ENCODE data around the gene UTP11.
A peak's percentile ranks its signal among the peaks of the same experiment; 100 is the strongest.
"Not testable (repeated sequence)": the region's sequence is repeated elsewhere in the genome, so short reads cannot be mapped to it uniquely, and the experiment has no call there.

Gene UTP11

GRCh38 chr1:38012363-38013226, at the start of gene UTP11:
Gene UTP11, plus strand, starts transcription at chr1:38012734. Its CDS starts 69 bp downstream, at chr1:38012803.
- POLR2A ChIA-PET: interaction anchor here (0.8 to 5.3 kb wide), 10 partner anchors 10 to 773 kb away, joined by 3 to 35 read pairs (median 6); partner anchors contain the start of genes MTF1 and SF3A3
- peak; percentile 93 for DNase-seq (ENCODE audit: extremely low spot score)
- TF ChIP-seq PKNOX1 (IDR thresholded peaks at IDR 0.05): peak; percentile 82
- TF ChIP-seq L3MBTL2 (conservative IDR thresholded peaks at IDR 0.05): peak; percentile 100
- TF ChIP-seq ELF4 (IDR thresholded peaks at IDR 0.05): peak; percentile 75
- TF ChIP-seq FOXM1 (IDR thresholded peaks at IDR 0.05; ENCODE audit: borderline replicate concordance): no peak
- TF ChIP-seq SUZ12 (IDR thresholded peaks at IDR 0.05): no peak
- TF ChIP-seq BHLHE40 (IDR thresholded peaks at IDR 0.05; ENCODE audit: borderline replicate concordance): no peak
- no peak for TF ChIP-seq LEF1 (IDR thresholded peaks at IDR 0.05; ENCODE audit: borderline replicate concordance)
- TF ChIP-seq TARDBP (IDR thresholded peaks at IDR 0.05): no peak
- TF ChIP-seq ZNF384 (IDR thresholded peaks at IDR 0.05): no peak
- no peak for TF ChIP-seq ARNT (IDR thresholded peaks at IDR 0.05)
- no peak for TF ChIP-seq HDGF (IDR thresholded peaks at IDR 0.05; ENCODE audit: borderline replicate concordance)
- peak; percentile 52; the same call in 1 of the 2 replicates for TF ChIP-seq NFRKB (IDR thresholded peaks at IDR 0.05)
- no peak for TF ChIP-seq FOXA1 (IDR thresholded peaks at IDR 0.05)
- TF ChIP-seq SP1 (IDR thresholded peaks at IDR 0.05): no peak
- no peak for TF ChIP-seq FOXK2 (IDR thresholded peaks at IDR 0.05)
- CTCF ChIA-PET: no interaction called here

GRCh38 chr1:37964106-37964505, 48.4 kb upstream of the UTP11 start:
- DNase-seq (ENCODE audit: extremely low spot score); CTCF ChIA-PET; POLR2A ChIA-PET: not testable (repeated sequence)

GRCh38 chr1:37965301-37965700, 47.2 kb upstream of the UTP11 start:
- TF ChIP-seq FOXM1 (IDR thresholded peaks at IDR 0.05; ENCODE audit: borderline replicate concordance): no peak
- TF ChIP-seq BHLHE40 (IDR thresholded peaks at IDR 0.05; ENCODE audit: borderline replicate concordance): no peak
- no peak for TF ChIP-seq FOXA1 (IDR thresholded peaks at IDR 0.05)
- no peak for TF ChIP-seq LEF1 (IDR thresholded peaks at IDR 0.05; ENCODE audit: borderline replicate concordance)
- TF ChIP-seq ZNF384 (IDR thresholded peaks at IDR 0.05): no peak
- TF ChIP-seq SP1 (IDR thresholded peaks at IDR 0.05): no peak
- TF ChIP-seq CTBP1 (IDR thresholded peaks at IDR 0.05; ENCODE audit: borderline replicate concordance): no peak
- no peak for TF ChIP-seq NFRKB (IDR thresholded peaks at IDR 0.05)
- TF ChIP-seq L3MBTL2 (conservative IDR thresholded peaks at IDR 0.05): no peak
- TF ChIP-seq ARNT (IDR thresholded peaks at IDR 0.05): no peak
- TF ChIP-seq PKNOX1 (IDR thresholded peaks at IDR 0.05): no peak
- no peak for TF ChIP-seq HDGF (IDR thresholded peaks at IDR 0.05; ENCODE audit: borderline replicate concordance)
- no peak for TF ChIP-seq SUZ12 (IDR thresholded peaks at IDR 0.05)
- no peak for DNase-seq (ENCODE audit: extremely low spot score)
- CTCF ChIA-PET: interaction anchor here (0.6 kb wide), 1 partner anchor 67 kb away, joined by 6 read pairs; no protein-coding TSS in a partner anchor
- POLR2A ChIA-PET: no interaction called here

- CTCF ChIA-PET: not testable (repeated sequence)
Observed at GRCh38 chr1:37973684-37974083, 38.9 kb upstream of the UTP11 start.

GRCh38 chr1:37974567-37974966, 38.0 kb upstream of the UTP11 start:
- DNase-seq (ENCODE audit: extremely low spot score): no peak
- ChIA-PET CTCF (interaction anchor here (1.7 kb wide), 1 partner anchor 27 kb away, joined by 6 read pairs; the partner anchor contains the start of gene INPP5B), POLR2A (no interaction called here)
- TF ChIP-seq SUZ12 (IDR thresholded peaks at IDR 0.05) (no peak), ARNT (IDR thresholded peaks at IDR 0.05) (no peak), L3MBTL2 (conservative IDR thresholded peaks at IDR 0.05) (no peak), TARDBP (IDR thresholded peaks at IDR 0.05) (no peak), FOXK2 (IDR thresholded peaks at IDR 0.05) (no peak), BHLHE40 (IDR thresholded peaks at IDR 0.05; ENCODE audit: borderline replicate concordance) (no peak), FOXM1 (IDR thresholded peaks at IDR 0.05; ENCODE audit: borderline replicate concordance) (no peak)

More at GRCh38 chr1:37973684-37974083, 38.9 kb upstream of the UTP11 start:
- POLR2A ChIA-PET; DNase-seq (ENCODE audit: extremely low spot score): not testable (repeated sequence)

- ChIA-PET POLR2A (interaction anchor here (1.0 kb wide), 1 partner anchor 12 kb away, joined by 3 read pairs; no protein-coding TSS in a partner anchor), CTCF (interaction anchor here (0.7 to 1.7 kb wide), 2 partner anchors 28 to 69 kb away, joined by 4 to 6 read pairs; partner anchors contain the start of gene INPP5B)
- DNase-seq (ENCODE audit: extremely low spot score): peak; percentile 48
Observed at GRCh38 chr1:37975083-37975482, 37.5 kb upstream of the UTP11 start.

GRCh38 chr1:37978541-37978940, 34.0 kb upstream of the UTP11 start:
- POLR2A ChIA-PET: no interaction called here
- CTCF ChIA-PET: no interaction called here
- TF ChIP-seq ZNF384 (IDR thresholded peaks at IDR 0.05) (no peak), LEF1 (IDR thresholded peaks at IDR 0.05; ENCODE audit: borderline replicate concordance) (no peak), FOXK2 (IDR thresholded peaks at IDR 0.05) (no peak), TARDBP (IDR thresholded peaks at IDR 0.05) (no peak), CTBP1 (IDR thresholded peaks at IDR 0.05; ENCODE audit: borderline replicate concordance) (no peak), FOXA1 (IDR thresholded peaks at IDR 0.05) (no peak), BHLHE40 (IDR thresholded peaks at IDR 0.05; ENCODE audit: borderline replicate concordance) (no peak), SUZ12 (IDR thresholded peaks at IDR 0.05) (no peak), FOXM1 (IDR thresholded peaks at IDR 0.05; ENCODE audit: borderline replicate concordance) (no peak), HDGF (IDR thresholded peaks at IDR 0.05; ENCODE audit: borderline replicate concordance) (no peak), SP1 (IDR thresholded peaks at IDR 0.05) (no peak), L3MBTL2 (conservative IDR thresholded peaks at IDR 0.05) (no peak), ELF4 (IDR thresholded peaks at IDR 0.05) (no peak), ARNT (IDR thresholded peaks at IDR 0.05) (no peak)
- no peak for DNase-seq (ENCODE audit: extremely low spot score)
